Right lung (tissue), 10 donors: Measurements from ENCODE around the gene UBE2L5. TPM values are rescaled to one million over a fixed set of nuclear protein-coding genes. Genes with fewer than 3 reads are reported as not detected.

Experiments
- DNase-seq, 2 donors: peaks; one replicate each; pipeline ENCODE4 v3.0.0-alpha.2; 2013
- long read RNA-seq, 8 donors: transcript quantifications; one replicate each; lab custom pipeline, GENCODE V29; 2026
- polyA plus RNA-seq, 5 donors: library from polyadenylated mRNA; unstranded; fragments of 120-200 nt; gene quantifications; one replicate each; pipeline versions ENCODE4 v1.2.1 to v1.2.3, GENCODE V29; 2013; ENCODE audit warnings: inconsistent platforms in 1 of 5, low replicate concordance in 1 of 5; ENCODE audit not compliant: insufficient read length in 5 of 5, insufficient read depth in 1 of 5

UBE2L5 gene
- polyA plus RNA-seq = under 1 TPM; 0.35 to 0.81 (median 0.61) TPM
- long read RNA-seq, donor 1 = 0 reads
- long read RNA-seq, donor 2, partial matches to known transcripts = 1,594 of 1,612 reads
- long read RNA-seq, donor 2, other reads (novel, unspliced or antisense) = 18 of 1,612 reads
- long read RNA-seq, donor 3 = 0 reads
- long read RNA-seq, donor 4 = 0 reads
- long read RNA-seq, donor 5, partial matches to known transcripts = 2,473 of 5,014 reads
- long read RNA-seq, donor 5, other reads (novel, unspliced or antisense) = 2,541 of 5,014 reads
- long read RNA-seq, donor 6 = 0 reads
- long read RNA-seq, donor 7, partial matches to known transcripts = 4,403 of 4,490 reads
- long read RNA-seq, donor 7, other reads (novel, unspliced or antisense) = 87 of 4,490 reads
- long read RNA-seq, donor 8, partial matches to known transcripts = 1,158 of 1,772 reads
- long read RNA-seq, donor 8, other reads (novel, unspliced or antisense) = 614 of 1,772 reads

DNA sequence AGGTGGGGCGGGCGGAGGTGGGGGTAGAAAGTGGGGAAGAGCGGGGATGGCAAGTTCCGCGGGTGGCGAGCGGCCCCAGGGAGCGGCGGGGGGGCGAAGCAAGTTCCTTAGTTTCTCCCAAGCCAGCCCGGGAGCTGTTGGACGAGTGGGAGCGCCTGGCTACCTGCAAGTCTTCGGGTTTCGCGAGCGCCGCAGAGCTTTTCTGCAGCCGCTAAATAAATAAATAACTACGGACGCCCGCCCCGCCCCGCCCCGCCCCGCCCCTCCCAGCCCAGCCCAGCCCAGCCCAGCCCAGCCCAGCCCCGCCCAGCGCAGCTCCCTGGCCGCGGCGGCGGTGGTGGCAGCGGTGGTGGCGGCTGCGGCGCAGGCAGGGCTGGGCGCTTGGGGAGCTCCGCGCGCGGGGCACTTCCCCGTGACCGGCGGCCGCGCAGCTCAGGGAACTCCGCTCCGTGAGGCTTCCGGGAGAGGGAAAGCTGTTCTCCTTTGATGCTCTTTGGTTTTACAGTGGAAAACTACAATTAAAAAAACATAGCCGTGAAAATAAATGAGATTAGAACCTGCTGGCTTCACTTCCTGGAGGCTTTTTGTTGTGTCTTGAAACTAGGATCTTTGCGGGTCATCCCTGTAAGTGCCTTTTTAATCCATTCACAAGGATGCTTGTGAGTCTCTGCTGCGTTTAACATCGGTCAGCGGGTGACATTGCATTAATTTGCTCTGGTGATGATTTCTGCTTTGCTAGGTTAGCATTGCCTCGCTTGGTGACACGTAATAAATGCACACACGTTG lies at the start of gene UBE2L5:
Gene UBE2L5 (plus strand): TSS at position 440 of the 786 bp plus-strand sequence. CDS start 5,498 bp downstream, outside the sequence.
- DNase-seq = peak; percentile 64 to 67

DNA sequence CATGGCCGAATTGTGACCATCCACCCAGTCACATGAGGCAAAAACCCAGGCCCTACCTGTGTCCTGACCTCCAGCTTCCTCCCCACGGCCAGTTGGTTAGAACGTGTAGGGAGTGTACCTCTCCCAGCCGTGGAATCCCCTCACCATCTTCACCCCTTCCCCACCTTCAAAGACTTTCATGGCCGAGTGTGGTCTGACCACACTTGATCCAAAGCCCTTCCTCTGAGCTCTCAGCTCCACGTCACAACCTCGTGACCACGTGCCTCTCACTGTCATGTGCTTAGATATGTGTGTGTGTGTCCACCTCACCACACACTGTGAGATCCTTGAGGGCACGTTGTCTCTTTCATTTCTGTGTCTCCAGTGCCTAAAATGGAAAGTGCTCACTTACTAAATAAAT lies 48.6 kb upstream of the UBE2L5 start:
- no peak for DNase-seq

DNA sequence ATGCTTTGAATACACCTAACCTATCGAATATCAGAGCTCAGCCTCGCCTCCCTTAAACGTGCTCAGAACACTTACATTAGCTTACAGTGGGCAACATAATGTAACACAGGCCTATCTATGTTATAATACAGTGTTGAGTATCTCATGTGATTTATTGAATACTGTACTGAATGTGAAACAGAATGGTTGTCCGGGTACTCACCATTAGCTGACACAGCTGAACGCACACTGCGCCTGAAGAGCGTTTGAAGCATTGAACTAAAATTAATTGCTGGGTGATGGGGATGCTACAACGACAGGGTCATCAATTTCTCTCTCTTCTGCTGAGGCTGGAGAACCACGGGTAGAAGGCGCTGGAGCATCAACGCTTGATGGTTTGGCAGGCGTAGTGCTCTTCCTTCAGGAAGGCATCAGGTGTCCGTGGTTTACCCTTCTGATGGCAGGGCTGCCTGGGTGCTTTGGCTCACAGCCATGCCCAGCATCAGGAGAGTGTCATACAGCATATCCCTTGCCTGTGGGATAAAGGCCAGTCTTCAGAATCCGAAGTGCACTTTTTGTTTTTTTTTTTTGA lies 46.9 kb upstream of the UBE2L5 start:
- no peak for DNase-seq

DNA sequence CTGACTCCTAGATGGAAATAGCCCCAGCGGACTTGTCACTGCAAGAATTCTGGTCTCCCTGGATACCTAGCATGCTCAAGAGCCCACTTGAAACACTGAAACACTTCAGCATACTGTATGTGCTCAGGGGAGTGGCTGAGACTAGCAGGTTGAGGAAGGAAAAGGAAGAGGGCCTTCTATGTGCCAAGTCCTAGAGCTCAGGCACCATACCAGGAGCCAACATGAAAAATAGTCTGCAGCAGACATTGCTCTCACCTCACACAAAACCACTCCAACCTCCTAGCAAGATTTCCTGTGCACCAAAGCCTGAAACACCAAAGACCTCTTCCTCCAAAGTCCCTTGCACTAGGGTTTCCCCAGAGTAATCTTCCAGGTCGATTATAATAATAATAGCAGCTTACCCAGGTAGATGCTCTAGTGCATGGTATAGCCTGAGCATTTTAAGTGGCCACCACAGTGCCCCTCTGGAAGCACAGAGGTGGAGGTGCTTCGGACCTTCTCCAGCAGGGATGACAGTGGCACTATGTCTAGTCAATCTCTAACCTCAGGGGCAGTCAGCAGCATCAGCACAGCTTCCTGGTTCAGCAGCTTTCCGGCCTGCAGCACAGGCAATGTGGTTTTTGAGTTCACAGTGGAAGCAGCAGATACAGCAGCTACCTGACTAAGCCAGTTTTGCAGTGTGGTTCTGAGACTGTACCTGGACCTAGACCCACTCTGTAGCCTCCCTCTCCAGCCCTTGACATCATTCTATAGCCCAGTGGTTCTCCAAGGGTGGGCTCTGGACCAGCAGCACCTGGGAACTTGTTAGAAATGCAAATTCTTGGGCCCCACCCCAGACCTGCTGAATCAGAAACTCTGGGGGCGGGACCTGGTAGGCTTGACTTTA lies 45.6 kb upstream of the UBE2L5 start:
- peak; percentile 60 for DNase-seq

DNA sequence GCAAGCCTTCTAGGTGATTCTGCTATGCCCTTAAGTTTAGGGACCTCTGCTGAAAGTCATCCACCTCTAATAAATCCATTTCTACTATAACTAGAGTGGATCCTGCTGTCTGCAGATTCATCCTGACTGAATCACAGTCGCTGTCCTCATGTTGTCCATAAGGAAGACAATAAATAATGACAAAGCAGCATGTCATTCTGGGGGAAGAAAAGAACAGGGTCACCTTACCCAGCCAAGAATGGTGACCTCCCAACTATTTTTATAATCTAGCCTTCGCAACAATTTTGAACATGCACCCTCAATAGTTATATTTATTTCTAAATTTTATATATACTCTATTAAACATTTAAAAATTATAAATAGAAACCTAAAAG lies 45.0 kb upstream of the UBE2L5 start:
- no peak for DNase-seq

DNA sequence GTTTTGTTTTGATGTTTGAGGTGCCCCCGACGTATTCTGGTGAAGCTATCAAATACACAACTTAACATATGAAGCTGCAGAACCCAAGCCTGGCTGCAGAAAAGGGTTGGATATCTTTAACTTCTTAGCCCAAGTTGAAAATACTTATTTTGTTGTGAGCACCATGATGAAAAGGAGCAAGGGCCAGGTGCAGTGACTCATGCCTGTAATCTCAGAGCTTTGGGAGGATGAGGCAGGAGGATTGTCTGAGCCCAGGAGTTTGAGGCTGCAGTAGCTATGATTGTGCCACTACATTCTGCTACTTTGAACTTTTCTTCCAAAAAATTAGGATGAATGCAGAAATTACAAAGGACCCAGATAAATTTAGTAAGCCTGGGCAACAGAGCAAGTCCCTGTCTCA lies 44.1 kb upstream of the UBE2L5 start:
- no peak for DNase-seq

DNA sequence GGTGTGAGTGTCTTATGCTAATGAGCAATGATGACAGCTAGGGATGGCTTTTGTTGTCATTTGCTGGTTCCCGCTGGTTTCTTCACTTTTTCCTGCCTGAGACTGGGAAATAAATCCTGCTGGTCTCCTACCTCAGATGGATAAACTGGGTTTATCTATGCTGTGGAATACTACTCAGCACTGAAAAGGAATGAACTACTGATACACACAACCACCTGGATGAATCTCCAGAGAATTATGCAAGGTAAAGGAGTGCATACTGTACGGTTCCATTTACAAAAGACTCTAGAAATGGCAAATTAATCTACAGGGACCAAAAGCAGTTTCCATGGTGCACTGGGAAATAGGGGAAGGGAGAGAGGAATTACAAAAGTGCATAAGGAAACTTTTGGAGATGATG lies 41.2 kb upstream of the UBE2L5 start:
- no peak for DNase-seq

DNA sequence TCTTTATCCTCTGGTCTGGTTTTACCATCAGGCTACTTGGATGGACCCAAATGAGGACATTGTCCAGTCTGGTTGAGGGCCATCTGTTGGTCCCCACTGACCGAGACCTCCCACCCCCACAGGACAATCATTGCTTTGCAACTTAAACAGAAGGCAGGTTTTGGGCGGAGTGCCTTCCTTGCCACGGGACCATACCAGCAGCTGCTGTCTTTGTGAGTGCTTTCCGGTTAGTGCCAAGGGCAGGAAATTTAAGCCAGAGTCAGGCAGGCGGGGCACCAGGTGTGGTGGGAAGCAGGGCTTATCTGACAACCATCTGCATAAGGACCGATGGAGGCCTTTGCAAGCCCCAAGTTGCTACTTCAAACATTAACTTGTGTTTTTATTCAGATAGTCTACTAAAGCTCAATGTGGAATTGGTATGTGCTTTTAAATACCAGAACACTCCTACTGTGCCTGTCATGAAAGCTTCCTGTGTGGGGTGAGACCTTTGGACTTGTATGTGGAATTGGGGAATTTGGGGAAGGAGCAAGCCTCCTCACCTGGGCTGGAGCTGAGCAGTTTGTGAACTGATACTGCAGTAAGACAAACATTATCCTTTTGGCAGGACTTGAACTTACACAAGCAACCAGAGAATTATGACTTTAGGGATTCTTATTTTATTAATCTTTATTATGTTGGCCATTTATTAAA lies 39.3 kb upstream of the UBE2L5 start:
- DNase-seq = no peak

DNA sequence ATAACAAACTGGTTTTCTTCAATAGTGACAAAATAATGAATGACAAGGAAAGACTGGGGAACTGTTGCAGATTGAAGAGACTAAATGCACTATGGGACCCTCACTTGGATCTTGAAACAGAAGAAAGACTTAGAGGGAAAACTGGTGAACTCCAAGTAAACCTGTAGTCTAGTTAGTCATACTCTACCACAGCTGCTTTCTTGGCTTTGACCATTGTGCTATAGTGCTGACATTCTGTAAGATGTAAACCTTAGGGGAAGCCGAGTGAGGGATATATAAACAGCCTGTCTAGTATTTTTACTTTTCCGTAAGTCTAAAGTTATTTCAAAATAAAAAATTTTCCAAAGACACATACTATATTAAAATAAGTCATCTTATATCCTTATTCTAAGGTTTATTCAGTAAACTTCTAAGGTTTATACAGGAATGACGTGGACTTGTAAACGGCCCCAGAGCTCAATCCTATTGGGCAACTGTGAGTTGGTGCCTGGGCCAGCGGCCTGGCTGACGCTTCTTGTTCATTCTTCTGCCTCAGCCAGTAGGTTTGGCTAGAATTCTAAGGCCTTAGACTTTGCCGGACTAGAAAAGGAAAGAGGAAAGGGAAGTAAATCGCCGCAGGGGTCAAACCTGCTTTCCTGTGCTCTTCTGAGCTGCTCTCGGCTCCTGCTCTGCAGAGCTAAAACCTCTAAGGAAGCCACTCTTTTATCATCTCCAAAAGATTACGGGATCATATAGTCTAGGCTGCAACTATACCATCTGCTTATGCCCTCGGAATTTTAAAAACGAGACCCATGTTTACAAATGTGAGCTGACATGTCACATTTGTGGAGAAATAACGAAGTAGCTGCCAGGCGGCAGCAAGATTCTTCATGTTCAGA lies 33.6 kb upstream of the UBE2L5 start:
- DNase-seq = no peak

DNA sequence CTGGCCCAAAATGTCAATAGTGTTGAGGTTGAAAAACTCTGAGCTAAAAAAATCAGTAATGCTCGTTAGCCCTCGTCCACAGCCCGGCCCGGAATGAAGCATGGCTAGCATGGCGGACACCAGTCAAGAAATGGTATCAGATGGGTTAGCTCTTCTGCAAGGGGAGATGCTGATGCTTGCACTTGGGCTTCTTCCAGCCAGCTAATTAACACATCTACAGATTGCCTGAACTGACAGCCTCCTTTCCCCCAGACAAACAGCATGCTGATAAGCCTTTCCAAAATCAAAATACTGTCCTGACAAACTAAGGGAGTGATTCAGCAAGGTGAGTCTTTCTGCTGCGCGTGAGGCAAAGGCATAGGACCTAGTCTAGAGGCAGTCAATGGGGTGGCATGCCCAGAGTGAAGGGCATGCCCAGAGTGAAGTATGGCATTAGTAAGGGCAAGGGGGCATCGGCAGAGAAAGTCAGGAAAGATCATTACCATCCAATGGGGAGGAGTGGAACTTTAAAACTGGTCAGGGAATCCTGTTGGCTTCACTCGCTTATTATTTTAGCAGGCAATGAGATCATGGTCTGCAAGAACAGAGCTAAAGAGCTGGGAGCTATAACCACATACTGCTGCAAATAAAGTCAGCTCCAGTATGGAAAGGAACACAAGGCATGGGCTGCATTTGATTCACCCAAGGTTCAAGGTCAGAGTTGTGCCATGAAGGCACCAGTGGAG lies 30.2 kb upstream of the UBE2L5 start:
- DNase-seq = no peak

DNA sequence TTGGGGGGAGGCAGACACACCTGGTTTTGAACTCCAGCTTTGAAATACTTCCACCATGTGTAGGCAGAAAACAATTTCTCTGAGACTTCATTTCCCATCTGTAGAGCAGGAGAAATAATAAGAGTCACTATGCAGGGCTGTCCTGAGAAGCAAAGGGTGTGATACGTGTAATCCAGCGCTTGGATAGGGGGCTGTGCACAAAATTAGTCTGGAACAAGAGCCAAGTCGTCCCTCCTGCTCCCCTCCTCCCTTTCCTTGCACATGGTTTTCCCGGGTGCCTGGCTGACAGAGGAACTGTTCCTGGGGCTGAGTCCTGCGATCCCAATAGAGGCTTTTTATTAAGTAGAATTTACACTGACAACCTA lies 29.6 kb upstream of the UBE2L5 start:
- no peak for DNase-seq

DNA sequence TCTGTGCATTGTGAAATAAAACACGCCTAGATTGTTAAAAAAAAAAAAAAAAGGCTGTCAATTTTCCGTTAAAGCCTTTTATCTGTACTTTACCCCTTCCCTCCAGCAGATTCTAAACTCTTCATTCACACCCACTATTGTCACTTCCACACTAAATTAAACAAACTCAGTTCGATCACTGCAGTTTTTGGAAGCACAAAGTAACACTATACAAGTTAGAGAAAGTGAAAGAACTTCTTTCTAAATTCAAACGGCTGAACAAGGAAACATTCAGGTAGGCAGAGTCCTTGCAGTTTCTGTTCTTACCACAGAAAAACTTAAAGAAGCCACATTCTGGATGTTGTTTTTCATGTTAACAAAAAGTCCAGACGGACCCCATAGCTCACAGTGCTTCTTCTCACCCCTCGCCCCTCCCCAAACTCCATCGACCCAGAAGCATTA lies 27.5 kb upstream of the UBE2L5 start:
- no peak for DNase-seq

DNA sequence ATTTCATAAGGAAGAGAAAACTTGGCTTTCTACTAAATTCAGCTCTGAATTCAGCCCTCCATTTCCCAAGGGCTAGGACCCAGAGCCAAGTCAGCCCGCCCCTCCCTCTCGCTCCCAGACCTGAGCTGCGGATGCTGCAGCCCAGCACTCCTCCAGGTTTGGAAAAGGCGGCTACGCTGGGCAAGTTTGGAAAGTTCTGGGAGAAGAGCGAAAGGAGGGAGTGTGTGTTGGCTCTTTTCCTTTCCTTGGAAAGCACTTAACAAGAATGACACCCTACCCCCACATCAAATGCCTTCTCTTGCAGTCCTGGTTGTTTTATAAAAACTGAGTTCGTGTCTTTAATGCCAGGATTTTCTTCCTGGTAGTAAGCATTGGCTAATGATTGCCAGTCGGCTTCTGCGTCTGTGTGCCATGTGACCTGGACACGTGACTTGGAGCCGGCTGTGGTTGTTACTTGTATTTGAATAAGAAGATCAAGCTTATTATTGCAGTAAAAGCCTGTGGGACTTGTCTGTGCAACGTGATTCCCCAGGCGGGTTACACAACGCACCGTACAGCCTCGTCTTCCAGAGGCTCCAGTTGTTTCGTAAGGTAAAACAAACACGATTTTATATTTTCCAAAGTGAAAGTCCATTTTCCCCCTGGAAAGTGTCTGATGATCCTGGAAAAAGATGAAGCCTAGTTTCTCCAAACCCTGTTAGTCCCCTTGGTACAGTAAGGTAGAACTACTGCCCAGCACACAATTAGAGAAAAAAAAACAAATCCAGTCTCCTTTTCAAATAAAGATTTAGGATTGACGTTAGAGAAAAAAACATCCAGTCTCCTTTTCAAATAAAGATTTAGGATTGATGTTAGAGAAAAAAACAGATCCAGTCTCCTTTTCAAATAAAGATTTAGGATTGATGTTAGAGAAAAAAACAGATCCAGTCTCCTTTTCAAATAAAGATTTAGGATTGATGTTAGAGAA lies 26.8 kb upstream of the UBE2L5 start:
- DNase-seq = peak; percentile 80 to 85

DNA sequence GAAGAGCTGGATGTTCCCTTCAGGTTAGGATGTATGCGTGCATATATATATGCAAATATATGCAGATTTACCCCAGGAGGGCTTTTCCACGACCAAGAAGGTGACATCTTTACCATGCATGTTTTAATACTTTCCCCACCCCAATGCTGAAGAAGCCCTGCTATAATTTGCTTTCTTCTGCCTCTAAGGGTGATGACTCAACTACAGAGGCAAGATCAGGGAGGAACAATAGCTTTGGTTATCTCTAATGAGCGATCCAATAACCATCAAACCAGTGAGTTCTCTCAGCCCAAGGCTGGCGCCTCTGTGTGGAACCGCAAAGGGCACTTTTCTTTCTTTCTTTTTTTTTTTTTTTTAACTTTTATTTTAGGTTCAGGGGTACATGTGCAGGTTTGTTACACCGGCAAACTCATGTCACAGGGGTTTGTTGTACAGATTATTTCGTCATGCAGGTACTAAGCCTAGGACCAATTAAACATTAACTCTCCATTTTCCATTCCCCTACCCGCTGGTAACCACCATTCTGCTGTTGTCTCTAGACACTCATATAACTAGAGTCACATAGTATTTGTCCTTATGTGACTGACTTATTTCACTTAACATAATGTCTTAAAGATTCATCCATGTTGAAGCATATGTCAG lies 25.7 kb upstream of the UBE2L5 start:
- DNase-seq = no peak

DNA sequence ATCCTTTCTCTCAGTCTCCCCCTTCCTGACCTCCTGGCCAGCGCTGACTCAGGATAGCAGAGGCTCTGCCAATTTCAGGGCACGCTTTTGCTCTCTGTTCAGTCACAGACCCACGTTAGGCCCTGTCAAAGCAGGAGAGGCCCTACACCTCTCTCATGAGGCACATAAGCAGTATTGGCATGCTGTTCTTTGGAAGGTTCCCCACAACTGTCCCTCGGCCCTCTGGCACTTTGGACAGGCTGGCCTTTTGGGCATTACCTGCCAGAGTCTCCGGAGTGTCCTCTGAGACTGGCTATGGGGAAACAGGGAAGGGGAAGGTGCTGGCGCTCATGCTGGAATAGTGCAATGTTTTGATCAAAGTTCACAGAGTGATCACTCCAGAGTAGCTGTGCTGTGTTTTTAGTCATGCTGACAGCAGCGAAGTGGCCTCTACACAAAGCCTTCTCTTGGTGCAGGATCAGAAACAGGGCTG lies 23.7 kb upstream of the UBE2L5 start:
- DNase-seq = no peak

DNA sequence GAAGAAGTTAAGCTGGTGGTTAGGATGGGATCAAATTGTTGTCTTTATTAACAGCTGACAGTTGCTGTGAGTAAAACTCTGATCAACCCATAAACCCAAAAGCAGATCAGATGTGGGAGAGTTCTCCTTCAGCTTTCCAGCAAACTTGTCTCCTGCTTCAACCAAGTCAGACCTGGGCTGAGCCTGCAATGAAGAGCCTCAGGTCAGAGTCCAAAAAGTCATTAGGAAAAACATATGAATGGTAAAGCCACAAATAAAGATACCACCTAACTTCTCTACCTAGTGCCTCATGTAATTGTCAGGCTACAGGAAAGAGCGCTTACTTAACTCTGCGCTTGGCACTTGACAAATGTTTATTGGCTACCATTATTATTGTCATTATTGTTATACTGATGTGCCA lies 21.9 kb upstream of the UBE2L5 start:
- DNase-seq = no peak

DNA sequence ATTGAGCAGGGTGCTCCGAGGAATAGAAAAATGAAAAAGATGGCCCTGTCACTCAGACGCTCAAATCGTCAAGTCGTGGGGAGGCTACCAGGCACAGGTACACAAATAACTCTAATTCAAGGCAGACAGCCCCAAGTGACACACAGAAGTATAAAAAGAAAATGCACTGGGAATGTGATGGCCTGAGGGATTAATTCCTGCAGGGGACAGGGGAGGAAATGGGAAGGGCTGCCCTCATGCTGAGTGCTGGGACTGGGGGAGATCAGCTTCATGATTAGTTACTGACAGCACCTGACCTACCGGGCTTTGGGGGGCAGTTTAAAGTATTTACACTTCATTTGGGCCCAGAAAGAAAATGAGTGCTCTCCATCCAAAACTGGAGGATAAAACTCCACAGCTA lies 20.9 kb upstream of the UBE2L5 start:
- no peak for DNase-seq
